Ascending aorta (tissue), 2 donors: ENCODE results near the gene MRPL17. TPM values are rescaled to one million over a fixed set of nuclear protein-coding genes. Genes with fewer than 3 reads are reported as not detected.
A peak's percentile ranks its signal among the peaks of the same experiment; 100 is the strongest.

Source experiments
- DNase-seq, 2 donors: peaks; one replicate each; pipeline ENCODE4 v3.0.0-alpha.2; 2019; ENCODE audit warnings: low spot score in 2 of 2
- H3K27ac ChIP-seq, 2 donors: fragments of 200-600 bp; sonication (generic); one replicate each; pipeline ENCODE4 v1.5.1; 2016 to 2017; ENCODE audit warnings: mild to moderate bottlenecking in 1 of 2
- H3K27me3 ChIP-seq: fragments of 200-600 bp; sonication (generic); one replicate; pipeline ENCODE4 v1.5.1; 2017
- H3K36me3 ChIP-seq, 2 donors: fragments of 200-600 bp; sonication (generic); one replicate each; pipeline ENCODE4 v1.5.1; 2016
- H3K4me1 ChIP-seq, 2 donors: fragments of 200-600 bp; sonication (generic); one replicate each; pipeline ENCODE4 v1.5.1; 2016 to 2017; ENCODE audit warnings: mild to moderate bottlenecking in 1 of 2
- H3K4me3 ChIP-seq, 2 donors: fragments of 200-600 bp; sonication (generic); one replicate each; pipeline ENCODE4 v1.5.1; 2016 to 2017; ENCODE audit warnings: mild to moderate bottlenecking in 1 of 2
- H3K9me3 ChIP-seq, 2 donors: fragments of 200-600 bp; sonication (generic); one replicate each; pipeline ENCODE4 v1.5.1; 2016
- intact Hi-C: fragments of 100-400 bp; cut with DNase I; formaldehyde crosslinking; loops from one replicate; pipeline ENCODE4 v1.15.1; 2023
- total RNA-seq: library from RNA; depleted of rRNA; stranded (reverse); fragments of >200 nt; gene quantifications from one replicate; pipeline ENCODE4 v1.1.0, GENCODE V29; 2016
- TF ChIP-seq, protein P1 (sequence below), 3 experiments: fragments of 200-600 bp in 2 of 3; fragments of 450-650 bp in 1 of 3; sonication (generic) in 2 of 3; IDR thresholded peaks; one replicate each; pipeline ENCODE4 v1.5.1; 2016 to 2019; ENCODE audit warnings: antibody characterized with exemption in 3 of 3, mild to moderate bottlenecking in 1 of 3, moderate library complexity in 1 of 3

The MRPL17 gene
- total RNA-seq, 1 donor from 2014 or later, result 12.9 TPM

DNA sequence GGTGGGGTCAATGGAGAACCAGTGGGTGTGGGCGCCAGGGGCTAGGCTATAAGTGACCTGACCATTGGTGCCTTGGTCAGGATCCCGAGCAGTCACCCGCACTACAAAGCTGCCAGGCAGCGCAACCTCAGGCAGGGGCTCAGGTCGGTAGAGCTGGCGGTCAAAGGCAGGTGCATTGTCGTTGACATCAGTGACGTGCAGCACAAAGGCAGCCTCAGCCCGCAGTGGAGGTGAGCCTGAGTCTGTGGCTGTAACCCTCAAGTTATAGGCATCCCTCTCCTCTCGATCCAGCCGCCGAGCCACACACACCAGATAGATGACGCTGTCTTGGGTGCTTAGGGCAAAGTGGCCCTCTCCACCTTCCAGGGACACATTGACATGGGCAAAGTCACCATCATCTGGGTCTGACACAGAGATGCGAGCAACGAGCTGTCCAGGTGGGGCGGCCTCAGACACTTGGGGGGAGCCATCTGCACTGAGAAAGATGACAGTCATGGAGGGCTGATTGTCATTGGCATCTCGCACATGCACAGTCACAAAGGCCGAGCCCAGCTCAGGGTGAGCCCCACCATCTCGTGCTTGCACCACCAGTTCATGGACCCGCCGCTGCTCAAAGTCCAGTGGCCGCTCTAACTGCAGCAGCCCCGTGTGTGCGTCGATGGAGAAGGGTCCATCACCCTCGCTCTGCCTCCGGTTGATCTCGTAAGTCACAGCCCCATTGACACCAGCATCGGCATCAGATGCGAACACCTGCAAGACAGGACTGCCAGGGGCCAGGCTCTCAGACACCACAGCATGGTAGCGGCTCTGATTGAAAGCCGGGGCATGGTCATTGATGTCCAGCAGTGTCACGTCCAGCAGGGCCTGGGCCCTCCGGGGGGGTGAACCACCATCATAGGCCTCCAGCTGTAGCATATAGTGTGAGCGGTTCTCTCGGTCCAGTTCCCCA lies 42.8 kb downstream of the MRPL17 start:
- H3K9me3 ChIP-seq, result no peaks in the 10 kb centered on the region
- intact Hi-C loops, result no loop called here
- H3K27ac ChIP-seq, result no peak overlapping the region
- H3K27me3 ChIP-seq, result no peaks in the 10 kb centered on the region
- peaks cover 12 to 33% of the 10 kb centered on the region in 2 donors for H3K4me1 ChIP-seq
- DNase-seq, result peak in 1 of 2 donors; percentile 56
- H3K36me3 ChIP-seq, result peaks cover 20 to 21% of the 10 kb centered on the region in 2 donors
- H3K4me3 ChIP-seq, result no peak overlapping the region
- TF ChIP-seq, protein P1, sequence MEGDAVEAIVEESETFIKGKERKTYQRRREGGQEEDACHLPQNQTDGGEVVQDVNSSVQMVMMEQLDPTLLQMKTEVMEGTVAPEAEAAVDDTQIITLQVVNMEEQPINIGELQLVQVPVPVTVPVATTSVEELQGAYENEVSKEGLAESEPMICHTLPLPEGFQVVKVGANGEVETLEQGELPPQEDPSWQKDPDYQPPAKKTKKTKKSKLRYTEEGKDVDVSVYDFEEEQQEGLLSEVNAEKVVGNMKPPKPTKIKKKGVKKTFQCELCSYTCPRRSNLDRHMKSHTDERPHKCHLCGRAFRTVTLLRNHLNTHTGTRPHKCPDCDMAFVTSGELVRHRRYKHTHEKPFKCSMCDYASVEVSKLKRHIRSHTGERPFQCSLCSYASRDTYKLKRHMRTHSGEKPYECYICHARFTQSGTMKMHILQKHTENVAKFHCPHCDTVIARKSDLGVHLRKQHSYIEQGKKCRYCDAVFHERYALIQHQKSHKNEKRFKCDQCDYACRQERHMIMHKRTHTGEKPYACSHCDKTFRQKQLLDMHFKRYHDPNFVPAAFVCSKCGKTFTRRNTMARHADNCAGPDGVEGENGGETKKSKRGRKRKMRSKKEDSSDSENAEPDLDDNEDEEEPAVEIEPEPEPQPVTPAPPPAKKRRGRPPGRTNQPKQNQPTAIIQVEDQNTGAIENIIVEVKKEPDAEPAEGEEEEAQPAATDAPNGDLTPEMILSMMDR (IDR thresholded peaks at IDR 0.05), result no peak

DNA sequence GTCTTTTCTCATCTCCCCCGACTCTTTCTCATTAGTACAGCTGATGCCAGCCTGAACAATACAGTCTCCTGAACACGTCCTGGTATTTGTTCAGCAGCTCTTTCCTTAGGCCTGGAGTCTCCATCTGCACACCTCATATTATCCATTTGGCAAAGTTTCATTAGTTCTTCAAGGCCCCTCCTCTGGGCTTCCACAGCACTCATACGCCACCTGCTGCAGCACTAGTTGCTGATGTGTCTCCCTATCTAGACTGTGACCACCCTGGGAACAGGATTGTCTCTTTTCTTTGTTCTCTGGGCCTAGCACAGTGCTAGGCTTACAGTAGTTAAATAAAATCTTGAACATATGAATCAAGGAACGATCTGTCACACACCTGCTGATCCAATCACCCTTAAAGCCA lies 44.7 kb downstream of the MRPL17 start:
- H3K27me3 ChIP-seq, result no peaks in the 10 kb centered on the region
- peaks cover 24 to 28% of the 10 kb centered on the region in 2 donors for H3K36me3 ChIP-seq
- H3K4me3 ChIP-seq, result no peak overlapping the region
- no peak for DNase-seq
- H3K4me1 ChIP-seq, result peaks cover 14 to 38% of the 10 kb centered on the region in 2 donors
- TF ChIP-seq, protein P1 (IDR thresholded peaks at IDR 0.05), result no peak
- intact Hi-C loops, result loop anchor here (5.0 kb wide), 1 partner anchor 34 kb away; no protein-coding TSS in a partner anchor
- H3K27ac ChIP-seq, result peak overlapping the region; percentile 27 to 38
- no peaks in the 10 kb centered on the region for H3K9me3 ChIP-seq

DNA sequence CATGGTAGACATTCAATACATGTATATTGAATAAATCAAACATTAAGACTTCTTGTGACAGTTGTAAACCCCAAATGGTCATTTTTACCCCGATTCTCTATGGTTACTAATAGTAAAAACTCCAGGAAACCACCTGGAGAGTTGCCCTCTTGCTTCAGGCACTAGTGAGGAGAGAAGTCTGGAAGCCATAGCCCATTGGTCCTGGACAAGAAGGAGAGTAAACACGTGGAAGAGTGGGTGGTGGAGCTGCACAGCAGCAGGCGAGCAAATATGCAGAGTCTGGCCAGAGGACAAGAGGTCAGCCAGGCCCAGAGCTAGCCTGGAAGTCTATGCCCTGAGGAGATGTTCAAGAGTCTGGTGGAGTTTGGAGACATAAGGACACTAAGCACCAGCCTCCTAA lies 45.3 kb downstream of the MRPL17 start:
- TF ChIP-seq, protein P1 (IDR thresholded peaks at IDR 0.05), result no peak
- intact Hi-C loops, result loop anchor here (5.0 kb wide), 1 partner anchor 34 kb away; no protein-coding TSS in a partner anchor
- Histone ChIP-seq H3K27ac (peak overlapping the region; percentile 27 to 38), H3K27me3 (no peaks in the 10 kb centered on the region), H3K9me3 (no peaks in the 10 kb centered on the region), H3K4me3 (no peak overlapping the region), H3K36me3 (peaks cover 29 to 33% of the 10 kb centered on the region in 2 donors), H3K4me1 (peaks cover 14 to 38% of the 10 kb centered on the region in 2 donors)
- no peak for DNase-seq

DNA sequence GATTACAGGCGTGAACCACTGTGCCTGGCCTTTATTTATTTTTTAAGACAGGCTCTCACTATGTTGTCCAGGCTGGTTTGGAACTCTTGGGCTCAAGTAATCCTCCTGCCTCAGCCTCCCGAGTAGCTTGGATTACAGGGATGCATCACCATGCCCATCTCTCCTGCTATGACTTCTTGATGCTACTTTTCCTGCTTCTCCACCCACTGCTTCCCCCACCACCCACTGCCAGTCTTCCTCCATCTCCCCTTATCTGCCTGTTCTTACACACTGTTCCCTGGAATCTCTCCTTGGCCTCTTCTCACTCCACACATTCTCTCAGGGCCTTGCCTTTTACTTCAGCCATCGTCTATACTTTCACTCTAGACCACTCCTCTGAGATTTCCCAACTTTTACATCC lies 46.7 kb downstream of the MRPL17 start:
- TF ChIP-seq, protein P1 (IDR thresholded peaks at IDR 0.05), result no peak
- Histone ChIP-seq H3K9me3 (no peaks in the 10 kb centered on the region), H3K4me1 (peaks cover 14 to 38% of the 10 kb centered on the region in 2 donors), H3K27me3 (no peaks in the 10 kb centered on the region), H3K27ac (peak overlapping the region; percentile 24 to 62), H3K4me3 (no peak overlapping the region), H3K36me3 (peaks cover 41 to 47% of the 10 kb centered on the region in 2 donors)
- DNase-seq, result no peak
- intact Hi-C loops, result loop anchor here (5.0 kb wide), 1 partner anchor 36 kb away; no protein-coding TSS in a partner anchor

DNA sequence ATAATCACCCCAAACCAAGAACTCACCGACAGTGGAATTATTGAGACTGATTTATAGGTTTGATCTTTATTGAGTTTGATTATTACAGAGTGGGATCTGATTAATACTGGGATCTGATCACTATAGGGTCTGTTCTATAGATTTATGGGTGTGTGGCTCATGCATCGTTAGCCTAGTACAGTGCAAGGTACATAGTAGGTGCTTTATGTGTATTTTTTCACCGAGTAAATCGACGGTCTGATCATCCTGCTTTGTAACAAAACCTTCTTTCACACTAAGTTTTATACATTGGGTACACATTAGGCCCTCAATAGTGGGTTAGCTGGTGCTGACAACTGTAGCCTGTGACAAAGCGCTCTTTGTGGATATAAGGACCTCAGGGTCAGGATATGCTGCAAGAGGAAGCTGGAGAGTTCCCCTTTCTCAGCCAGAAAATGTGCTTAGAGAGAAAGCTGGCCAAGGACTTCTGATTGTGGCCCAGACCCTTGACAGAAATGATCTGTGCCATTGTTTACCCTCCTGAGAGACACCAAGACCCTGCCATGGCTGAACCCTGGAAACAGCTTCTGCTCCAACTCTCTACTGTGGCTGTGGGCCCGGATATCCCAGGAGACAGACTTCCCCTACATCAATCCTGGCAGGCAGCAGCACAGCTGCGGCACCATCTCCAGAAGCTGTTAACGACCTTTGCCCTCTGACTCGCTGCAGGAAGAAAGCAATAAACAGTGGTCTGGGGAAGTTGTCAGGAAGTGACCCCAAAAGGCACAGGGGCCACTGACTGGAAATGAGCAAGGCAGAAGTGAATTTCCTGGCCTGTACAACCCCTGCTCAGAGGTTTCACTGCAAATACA lies 47.8 kb downstream of the MRPL17 start:
- H3K27me3 ChIP-seq, result no peaks in the 10 kb centered on the region
- peak overlapping the region; percentile 48 to 62 for H3K27ac ChIP-seq
- DNase-seq, result no peak
- H3K9me3 ChIP-seq, result no peaks in the 10 kb centered on the region
- intact Hi-C loops, result loop anchor here (5.0 kb wide), 1 partner anchor 37 kb away; no protein-coding TSS in a partner anchor
- peaks cover 14 to 38% of the 10 kb centered on the region in 2 donors for H3K4me1 ChIP-seq
- no peak overlapping the region for H3K4me3 ChIP-seq
- H3K36me3 ChIP-seq, result peaks cover 45 to 48% of the 10 kb centered on the region in 2 donors
- TF ChIP-seq, protein P1 (IDR thresholded peaks at IDR 0.05), result no peak
